Peyer's patch (tissue), 4 donors: Measurements from ENCODE around the gene JAZF1. TPM values are rescaled to one million over a fixed set of nuclear protein-coding genes. Genes with fewer than 3 reads are reported as not detected.

ENCODE experiments used
- DNase-seq, 3 donors: peaks; one replicate each; pipeline ENCODE4 v3.0.0-alpha.2; 2017 to 2019
- H3K27ac ChIP-seq, 4 donors: fragments of 200-600 bp; sonication (generic); one replicate each; pipeline ENCODE4 v1.5.1; 2016 to 2019
- H3K27me3 ChIP-seq, 2 donors: fragments of 200-600 bp; sonication (generic); one replicate each; pipeline ENCODE4 v1.5.1; 2019
- H3K36me3 ChIP-seq, 3 donors: fragments of 200-600 bp; sonication (generic); one replicate each; pipeline ENCODE4 v1.5.1; 2016 to 2019
- H3K4me1 ChIP-seq, 4 donors: fragments of 200-600 bp; sonication (generic); one replicate each; pipeline ENCODE4 v1.5.1; 2016 to 2019
- H3K4me3 ChIP-seq, 4 donors: fragments of 200-600 bp; sonication (generic); 1 replicate in 3 of 4; 2 replicates in 1 of 4; pipeline ENCODE4 v1.5.1; 2016 to 2019; ENCODE audit warnings: mild to moderate bottlenecking in 1 of 4
- H3K9me3 ChIP-seq, 4 donors: fragments of 200-600 bp; sonication (generic); one replicate each; pipeline ENCODE4 v1.5.1; 2016 to 2019; ENCODE audit warnings: mild to moderate bottlenecking in 1 of 4
- POLR2A ChIP-seq, 2 donors: fragments of 450-650 bp; IDR thresholded peaks; one replicate each; pipeline ENCODE4 v1.5.1; 2017; ENCODE audit warnings: antibody characterized with exemption in 2 of 2, mild to moderate bottlenecking in 2 of 2, moderate library complexity in 2 of 2
- total RNA-seq, 4 donors: library from RNA; depleted of rRNA; stranded (reverse); fragments of >200 nt; gene quantifications; one replicate each; pipeline ENCODE4 v1.1.0, GENCODE V29; 2016
- TF ChIP-seq, protein P1 (sequence below), 6 experiments: fragments of 450-650 bp in 4 of 6; fragments of 200-600 bp in 2 of 6; sonication (generic) in 1 of 6; IDR thresholded peaks; one replicate each; pipeline ENCODE4 v1.5.1; 2017 to 2019; ENCODE audit warnings: antibody characterized with exemption in 6 of 6, mild to moderate bottlenecking in 3 of 6, moderate library complexity in 1 of 6

Gene JAZF1
- total RNA-seq, 4 donors from 2014 or later: 1.9 to 15.7 (median 2.6) TPM

DNA sequence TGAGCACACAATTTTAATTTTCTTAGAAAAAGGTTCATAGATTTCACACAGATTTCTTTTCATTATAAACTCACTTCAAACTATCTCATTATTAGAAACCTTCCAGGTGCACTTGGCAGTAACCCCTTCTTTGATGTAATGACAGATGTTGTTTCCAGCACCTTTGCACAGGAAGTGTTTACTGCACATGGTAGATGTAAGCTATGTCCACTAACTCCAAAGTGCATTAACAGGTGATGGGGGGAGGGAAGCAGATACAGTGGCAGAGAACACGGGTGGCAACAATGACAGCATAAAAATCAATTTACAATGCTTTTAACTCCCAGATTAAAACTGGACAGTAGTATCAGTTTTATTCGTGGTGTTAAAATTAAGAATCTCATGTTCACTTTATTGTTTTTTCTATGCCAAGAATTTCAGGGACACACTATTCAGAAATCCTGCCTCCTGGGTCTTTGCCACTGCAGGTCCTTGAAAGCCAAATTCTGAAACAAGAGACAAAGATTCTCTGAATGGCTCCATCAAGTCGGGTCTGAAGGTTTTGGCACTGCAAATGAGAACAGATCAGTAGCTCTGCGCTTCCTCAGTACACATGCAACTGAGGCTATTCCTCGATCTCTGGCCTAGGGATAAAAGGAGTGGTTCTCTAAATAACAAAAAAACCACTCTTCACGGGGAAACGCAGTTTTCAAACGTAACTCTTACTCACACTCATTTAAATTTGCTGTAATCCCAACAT, 187.7 kb downstream of the JAZF1 start:
- Histone ChIP-seq H3K27me3 (no peaks in the 10 kb centered on the region), H3K9me3 (no peaks in the 10 kb centered on the region), H3K27ac (no peak overlapping the region), H3K36me3 (no peaks in the 10 kb centered on the region), H3K4me3 (no peak overlapping the region), H3K4me1 (peaks cover 0 to 3% (median 0%) of the 10 kb centered on the region in 4 donors)
- TF ChIP-seq, protein P1, sequence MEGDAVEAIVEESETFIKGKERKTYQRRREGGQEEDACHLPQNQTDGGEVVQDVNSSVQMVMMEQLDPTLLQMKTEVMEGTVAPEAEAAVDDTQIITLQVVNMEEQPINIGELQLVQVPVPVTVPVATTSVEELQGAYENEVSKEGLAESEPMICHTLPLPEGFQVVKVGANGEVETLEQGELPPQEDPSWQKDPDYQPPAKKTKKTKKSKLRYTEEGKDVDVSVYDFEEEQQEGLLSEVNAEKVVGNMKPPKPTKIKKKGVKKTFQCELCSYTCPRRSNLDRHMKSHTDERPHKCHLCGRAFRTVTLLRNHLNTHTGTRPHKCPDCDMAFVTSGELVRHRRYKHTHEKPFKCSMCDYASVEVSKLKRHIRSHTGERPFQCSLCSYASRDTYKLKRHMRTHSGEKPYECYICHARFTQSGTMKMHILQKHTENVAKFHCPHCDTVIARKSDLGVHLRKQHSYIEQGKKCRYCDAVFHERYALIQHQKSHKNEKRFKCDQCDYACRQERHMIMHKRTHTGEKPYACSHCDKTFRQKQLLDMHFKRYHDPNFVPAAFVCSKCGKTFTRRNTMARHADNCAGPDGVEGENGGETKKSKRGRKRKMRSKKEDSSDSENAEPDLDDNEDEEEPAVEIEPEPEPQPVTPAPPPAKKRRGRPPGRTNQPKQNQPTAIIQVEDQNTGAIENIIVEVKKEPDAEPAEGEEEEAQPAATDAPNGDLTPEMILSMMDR (IDR thresholded peaks at IDR 0.05): no peak
- no peak for TF ChIP-seq POLR2A (IDR thresholded peaks at IDR 0.05)
- DNase-seq: no peak

DNA sequence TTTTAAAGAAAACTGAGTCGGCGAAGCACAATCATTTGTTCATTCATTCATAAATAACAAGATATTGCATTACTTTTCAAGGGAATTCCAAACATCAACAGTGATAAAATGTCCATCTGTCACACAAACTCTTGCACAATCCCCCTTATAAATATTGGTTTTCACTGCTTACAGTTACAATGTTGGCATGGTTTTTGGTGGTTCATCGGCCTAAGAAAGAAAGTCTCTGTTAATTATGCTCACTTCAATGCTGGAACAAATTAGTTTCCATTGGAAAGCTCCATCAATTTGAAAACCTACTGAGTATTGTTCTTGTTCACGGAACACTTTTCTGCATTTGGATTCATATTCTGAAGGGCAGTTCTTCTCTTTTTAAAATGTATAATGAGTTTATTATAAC, 188.5 kb downstream of the JAZF1 start:
- no peaks in the 10 kb centered on the region for H3K36me3 ChIP-seq
- no peaks in the 10 kb centered on the region for H3K9me3 ChIP-seq
- H3K4me3 ChIP-seq: no peak overlapping the region
- no peak overlapping the region for H3K27ac ChIP-seq
- no peaks in the 10 kb centered on the region for H3K27me3 ChIP-seq
- TF ChIP-seq, protein P1 (IDR thresholded peaks at IDR 0.05): no peak
- TF ChIP-seq POLR2A (IDR thresholded peaks at IDR 0.05): no peak
- peaks cover 0 to 3% (median 0%) of the 10 kb centered on the region in 4 donors for H3K4me1 ChIP-seq
- DNase-seq: no peak

DNA sequence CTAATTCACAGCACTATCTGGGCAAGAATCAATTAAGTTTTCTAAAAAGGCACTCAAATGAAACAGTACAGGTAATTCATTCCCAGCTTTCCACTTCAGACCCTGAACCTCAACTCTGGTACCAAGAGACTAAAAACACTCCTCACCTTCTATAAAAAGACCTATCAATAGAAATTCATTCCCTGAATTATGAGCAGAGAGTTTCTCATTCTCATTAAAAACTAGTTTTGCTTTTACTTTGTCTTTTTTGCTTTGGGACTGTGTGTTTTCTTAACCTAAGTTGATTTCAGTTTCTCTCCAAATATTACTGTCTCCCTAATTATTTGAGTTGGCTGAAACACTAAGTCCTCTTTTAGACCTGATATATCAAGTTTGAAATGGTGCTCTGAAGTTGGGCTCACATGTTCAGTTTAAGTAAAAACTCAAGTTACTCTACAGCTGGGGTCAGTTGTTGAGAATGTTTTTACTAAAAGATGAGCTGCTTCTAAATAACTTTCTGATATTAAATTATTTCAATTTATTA, 189.5 kb downstream of the JAZF1 start:
- H3K4me3 ChIP-seq: no peak overlapping the region
- H3K36me3 ChIP-seq: no peaks in the 10 kb centered on the region
- no peaks in the 10 kb centered on the region for H3K27me3 ChIP-seq
- no peaks in the 10 kb centered on the region for H3K9me3 ChIP-seq
- TF ChIP-seq POLR2A (IDR thresholded peaks at IDR 0.05): no peak
- TF ChIP-seq, protein P1 (IDR thresholded peaks at IDR 0.05): no peak
- DNase-seq: no peak
- no peak overlapping the region for H3K27ac ChIP-seq
- H3K4me1 ChIP-seq: peaks cover 0 to 3% (median 0%) of the 10 kb centered on the region in 4 donors

DNA sequence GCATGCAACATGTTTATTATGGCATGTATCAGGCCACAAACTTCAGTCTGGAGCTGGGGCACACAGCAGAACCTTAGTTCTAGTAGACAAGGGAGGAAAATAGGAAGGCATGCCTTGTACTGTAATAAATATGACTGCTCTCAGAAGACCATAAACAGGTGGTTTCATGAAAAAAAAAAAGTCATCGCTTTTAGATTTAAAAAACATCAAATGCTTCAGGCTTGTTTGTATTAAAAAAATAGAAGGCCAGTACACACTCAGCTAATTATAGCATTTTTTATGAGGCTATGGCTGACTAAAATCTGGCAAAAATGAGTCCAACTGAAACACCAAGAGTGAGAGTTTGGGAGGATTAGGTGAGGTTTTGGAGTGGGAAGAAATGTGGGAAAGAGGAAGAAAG, 204.1 kb downstream of the JAZF1 start:
- no peaks in the 10 kb centered on the region for H3K4me1 ChIP-seq
- no peak overlapping the region for H3K4me3 ChIP-seq
- H3K9me3 ChIP-seq: no peaks in the 10 kb centered on the region
- no peak overlapping the region for H3K27ac ChIP-seq
- no peak for TF ChIP-seq POLR2A (IDR thresholded peaks at IDR 0.05)
- TF ChIP-seq, protein P1 (IDR thresholded peaks at IDR 0.05): no peak
- H3K36me3 ChIP-seq: no peaks in the 10 kb centered on the region
- no peaks in the 10 kb centered on the region for H3K27me3 ChIP-seq
- DNase-seq: no peak

DNA sequence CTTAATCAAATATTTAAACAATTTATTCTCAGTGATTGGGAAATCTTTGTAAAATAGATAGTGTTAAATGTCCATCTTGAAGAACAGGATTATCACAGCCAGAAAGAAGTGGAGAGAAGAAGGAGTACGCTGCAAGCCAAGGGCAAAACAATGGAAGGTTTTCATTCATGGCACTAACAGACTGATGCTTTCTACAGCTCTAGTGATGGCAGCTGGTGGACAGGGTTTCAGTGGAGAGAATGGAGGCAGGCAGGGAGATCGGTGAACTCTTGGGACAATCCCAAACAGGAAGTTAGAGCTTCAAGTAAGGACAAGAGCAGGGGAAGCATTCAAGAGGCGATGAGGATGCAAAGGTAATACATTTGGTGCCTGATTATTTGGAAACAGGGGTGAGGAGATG, 207.0 kb downstream of the JAZF1 start:
- Histone ChIP-seq H3K36me3 (no peaks in the 10 kb centered on the region), H3K27ac (no peak overlapping the region), H3K27me3 (no peaks in the 10 kb centered on the region), H3K9me3 (no peaks in the 10 kb centered on the region), H3K4me1 (no peaks in the 10 kb centered on the region), H3K4me3 (no peak overlapping the region)
- DNase-seq: no peak
- no peak for TF ChIP-seq POLR2A (IDR thresholded peaks at IDR 0.05)
- TF ChIP-seq, protein P1 (IDR thresholded peaks at IDR 0.05): no peak
